ENCODE results near the gene PPP1R9A.

DNA sequence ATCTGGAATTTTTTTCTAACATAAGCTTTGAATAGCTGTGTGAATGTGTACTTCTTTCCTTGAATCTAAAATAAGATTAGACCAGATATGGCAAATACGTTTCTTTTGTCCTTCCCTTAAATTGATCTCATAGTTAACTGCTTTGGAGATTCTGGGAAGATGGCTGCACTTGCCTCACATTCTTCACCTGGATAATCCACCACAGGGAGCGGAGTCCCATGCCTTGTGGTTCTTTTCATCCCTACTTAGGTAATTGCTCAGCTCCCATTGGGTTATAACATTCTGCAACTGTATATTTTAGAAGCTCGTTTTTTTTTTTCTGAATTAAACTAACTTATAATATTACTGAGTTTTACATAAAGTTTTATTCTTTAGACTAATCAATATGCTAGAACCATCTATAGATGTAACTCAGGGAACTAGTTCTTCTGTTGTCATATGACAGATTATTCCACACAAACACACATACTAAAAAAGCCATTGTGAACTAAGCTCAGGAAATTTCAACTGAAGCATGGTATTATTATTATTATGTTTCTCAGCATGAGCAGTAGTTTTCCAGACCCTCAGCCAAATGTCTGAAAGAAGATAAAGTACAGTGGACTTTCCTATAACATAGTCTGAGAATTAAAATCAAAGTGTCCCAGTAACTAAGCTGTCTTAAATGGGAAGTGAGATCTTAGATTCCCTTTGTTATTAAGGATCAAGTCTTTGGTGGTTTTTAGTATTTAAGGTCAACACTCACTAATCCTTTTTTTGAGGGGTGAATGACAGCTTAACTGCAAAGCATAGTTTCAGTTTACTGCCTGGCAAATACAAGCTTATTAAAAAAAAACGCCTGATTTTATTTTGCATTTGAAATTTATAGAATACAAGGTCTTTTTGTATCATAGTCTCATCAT lies 182.3 kb downstream of the PPP1R9A start:
- TF ChIP-seq CTCF (IDR thresholded peaks at IDR 0.05) (no peak), POLR2A (IDR thresholded peaks at IDR 0.05) (no peak), POLR2AphosphoS5 (IDR thresholded peaks at IDR 0.05; ENCODE audit: insufficient read depth in 1 of 2, low read depth in 1 of 2) (no peak)
